Memory B cell (primary cell): ENCODE measurements around the gene PRPF8.

Source experiments
- ATAC-seq: fragments of 150-1000 bp; cut with Tn5 transposase; 2 replicates; pipeline ENCODE4 v1.10.0; 2021; ENCODE audit warnings: low read depth, mild to moderate bottlenecking, moderate library complexity
- DNase-seq, 2 donors: peaks; one replicate each; pipeline ENCODE4 v3.0.0; 2022; ENCODE audit warnings: low spot score in 2 of 2
- H3K27ac Mint-ChIP-seq: one replicate; pipeline ENCODE4 v1.8.0; 2022; ENCODE audit warnings: mild to moderate bottlenecking, moderate library complexity, mixed read lengths
- H3K27me3 Mint-ChIP-seq: one replicate; pipeline ENCODE4 v1.8.0; 2022; ENCODE audit warnings: mixed read lengths
- H3K36me3 Mint-ChIP-seq: one replicate; pipeline ENCODE4 v1.8.0; 2022; ENCODE audit warnings: mild to moderate bottlenecking, mixed read lengths
- H3K4me1 Mint-ChIP-seq: one replicate; pipeline ENCODE4 v1.8.0; 2022; ENCODE audit warnings: mixed read lengths
- H3K4me3 Mint-ChIP-seq: one replicate; pipeline ENCODE4 v1.8.0; 2022; ENCODE audit warnings: mild to moderate bottlenecking, moderate library complexity, mixed read lengths
- H3K9me3 Mint-ChIP-seq: one replicate; pipeline ENCODE4 v1.8.0; 2022; ENCODE audit warnings: mixed read lengths

The PRPF8 gene

GRCh38 chr17:1624650-1625049, 60.0 kb downstream of the PRPF8 start:
- peak overlapping the region; percentile 52 for H3K4me3 Mint-ChIP-seq
- H3K27ac Mint-ChIP-seq: no peak overlapping the region

GRCh38 chr17:1623057-1623630, 61.5 kb downstream of the PRPF8 start:
- no peak for ATAC-seq
- Mint-ChIP-seq H3K27ac (no peak overlapping the region), H3K9me3 (no peaks in the 10 kb centered on the region), H3K4me1 (peaks cover 30% of the 10 kb centered on the region), H3K36me3 (peaks cover 19% of the 10 kb centered on the region), H3K4me3 (no peak overlapping the region), H3K27me3 (no peaks in the 10 kb centered on the region)
- DNase-seq: no peak

More at GRCh38 chr17:1624650-1625049, 60.0 kb downstream of the PRPF8 start:
- peaks cover 30% of the 10 kb centered on the region for H3K4me1 Mint-ChIP-seq
- peaks cover 12% of the 10 kb centered on the region for H3K36me3 Mint-ChIP-seq
- DNase-seq (no peak), ATAC-seq (no peak)
- H3K9me3 Mint-ChIP-seq: no peaks in the 10 kb centered on the region
- H3K27me3 Mint-ChIP-seq: no peaks in the 10 kb centered on the region

- Mint-ChIP-seq H3K4me3 (no peak overlapping the region), H3K9me3 (no peaks in the 10 kb centered on the region), H3K27ac (no peak overlapping the region), H3K36me3 (peaks cover 20% of the 10 kb centered on the region), H3K27me3 (no peaks in the 10 kb centered on the region), H3K4me1 (peaks cover 20% of the 10 kb centered on the region)
- DNase-seq (no peak), ATAC-seq (no peak)
Observed at GRCh38 chr17:1621273-1621954, 63.3 kb downstream of the PRPF8 start.

GRCh38 chr17:1620486-1620885, 64.2 kb downstream of the PRPF8 start:
- Mint-ChIP-seq H3K27me3 (no peaks in the 10 kb centered on the region), H3K27ac (no peak overlapping the region), H3K4me3 (no peak overlapping the region), H3K4me1 (peaks cover 12% of the 10 kb centered on the region), H3K36me3 (peaks cover 20% of the 10 kb centered on the region), H3K9me3 (no peaks in the 10 kb centered on the region)
- ATAC-seq (no peak), DNase-seq (no peak)

- Mint-ChIP-seq H3K4me1 (peaks cover 4% of the 10 kb centered on the region), H3K27ac (no peak overlapping the region), H3K4me3 (no peak overlapping the region), H3K27me3 (no peaks in the 10 kb centered on the region), H3K9me3 (no peaks in the 10 kb centered on the region), H3K36me3 (peaks cover 26% of the 10 kb centered on the region)
- DNase-seq (no peak), ATAC-seq (no peak)
Observed at GRCh38 chr17:1617620-1618174, 67.0 kb downstream of the PRPF8 start.

- peaks cover 28% of the 10 kb centered on the region for H3K36me3 Mint-ChIP-seq
- DNase-seq: no peak
- no peak overlapping the region for H3K4me3 Mint-ChIP-seq
- peaks cover 3% of the 10 kb centered on the region for H3K4me1 Mint-ChIP-seq
- no peaks in the 10 kb centered on the region for H3K27me3 Mint-ChIP-seq
- H3K27ac Mint-ChIP-seq: no peak overlapping the region
- ATAC-seq: no peak
- H3K9me3 Mint-ChIP-seq: no peaks in the 10 kb centered on the region
Observed at GRCh38 chr17:1616101-1616500, 68.6 kb downstream of the PRPF8 start.

- Mint-ChIP-seq H3K27me3 (no peaks in the 10 kb centered on the region), H3K36me3 (peaks cover 19% of the 10 kb centered on the region), H3K27ac (no peak overlapping the region), H3K4me3 (no peak overlapping the region), H3K4me1 (peaks cover 1% of the 10 kb centered on the region), H3K9me3 (no peaks in the 10 kb centered on the region)
- DNase-seq (no peak), ATAC-seq (no peak)
Observed at GRCh38 chr17:1612400-1612799, 72.3 kb downstream of the PRPF8 start.

GRCh38 chr17:1611715-1612114, 73.0 kb downstream of the PRPF8 start:
- ATAC-seq (no peak), DNase-seq (no peak)
- Mint-ChIP-seq H3K27me3 (no peaks in the 10 kb centered on the region), H3K9me3 (no peaks in the 10 kb centered on the region), H3K36me3 (peaks cover 19% of the 10 kb centered on the region), H3K4me3 (no peak overlapping the region), H3K27ac (no peak overlapping the region), H3K4me1 (peaks cover 3% of the 10 kb centered on the region)

GRCh38 chr17:1608676-1609075, 76.0 kb downstream of the PRPF8 start:
- DNase-seq: no peak
- Mint-ChIP-seq H3K27me3 (no peaks in the 10 kb centered on the region), H3K4me3 (no peak overlapping the region), H3K36me3 (peaks cover 15% of the 10 kb centered on the region), H3K4me1 (peaks cover 9% of the 10 kb centered on the region), H3K27ac (no peak overlapping the region), H3K9me3 (no peaks in the 10 kb centered on the region)
- no peak for ATAC-seq

GRCh38 chr17:1607971-1608320, 76.7 kb downstream of the PRPF8 start:
- no peaks in the 10 kb centered on the region for H3K9me3 Mint-ChIP-seq
- H3K4me3 Mint-ChIP-seq: peak overlapping the region; percentile 41
- ATAC-seq (no peak), DNase-seq (no peak)
- H3K4me1 Mint-ChIP-seq: peaks cover 9% of the 10 kb centered on the region
- H3K27me3 Mint-ChIP-seq: no peaks in the 10 kb centered on the region
- H3K27ac Mint-ChIP-seq: peak overlapping the region; percentile 1
- peaks cover 13% of the 10 kb centered on the region for H3K36me3 Mint-ChIP-seq

- Mint-ChIP-seq H3K27me3 (no peaks in the 10 kb centered on the region), H3K27ac (no peak overlapping the region), H3K9me3 (no peaks in the 10 kb centered on the region), H3K4me1 (peaks cover 9% of the 10 kb centered on the region), H3K4me3 (peak overlapping the region; percentile 66), H3K36me3 (peaks cover 8% of the 10 kb centered on the region)
- ATAC-seq (no peak), DNase-seq (no peak)
Observed at GRCh38 chr17:1606352-1606985, 78.2 kb downstream of the PRPF8 start.

GRCh38 chr17:1605681-1606351, 78.9 kb downstream of the PRPF8 start:
- DNase-seq (no peak), ATAC-seq (no peak)
- H3K27ac Mint-ChIP-seq: no peak overlapping the region
- H3K36me3 Mint-ChIP-seq: peaks cover 7% of the 10 kb centered on the region
- peaks cover 9% of the 10 kb centered on the region for H3K4me1 Mint-ChIP-seq
- H3K4me3 Mint-ChIP-seq: peak overlapping the region; percentile 11
- no peaks in the 10 kb centered on the region for H3K9me3 Mint-ChIP-seq
- no peaks in the 10 kb centered on the region for H3K27me3 Mint-ChIP-seq

- Mint-ChIP-seq H3K27ac (no peak overlapping the region), H3K36me3 (peaks cover 7% of the 10 kb centered on the region), H3K27me3 (no peaks in the 10 kb centered on the region), H3K4me1 (peaks cover 9% of the 10 kb centered on the region), H3K4me3 (no peak overlapping the region), H3K9me3 (no peaks in the 10 kb centered on the region)
- DNase-seq: no peak
- ATAC-seq: no peak
Observed at GRCh38 chr17:1604831-1605528, 79.7 kb downstream of the PRPF8 start.

GRCh38 chr17:1601571-1601970, 83.1 kb downstream of the PRPF8 start:
- ATAC-seq (no peak), DNase-seq (no peak)
- Mint-ChIP-seq H3K4me1 (peaks cover 6% of the 10 kb centered on the region), H3K27ac (no peak overlapping the region), H3K36me3 (peaks cover 10% of the 10 kb centered on the region), H3K27me3 (no peaks in the 10 kb centered on the region), H3K9me3 (no peaks in the 10 kb centered on the region), H3K4me3 (no peak overlapping the region)
